ENCODE results near the gene CCDC174.

The CCDC174 gene

GRCh38 chr3:14706096-14706495 lies 54.5 kb downstream of the CCDC174 start:
- no peak for DNase-seq

DNA sequence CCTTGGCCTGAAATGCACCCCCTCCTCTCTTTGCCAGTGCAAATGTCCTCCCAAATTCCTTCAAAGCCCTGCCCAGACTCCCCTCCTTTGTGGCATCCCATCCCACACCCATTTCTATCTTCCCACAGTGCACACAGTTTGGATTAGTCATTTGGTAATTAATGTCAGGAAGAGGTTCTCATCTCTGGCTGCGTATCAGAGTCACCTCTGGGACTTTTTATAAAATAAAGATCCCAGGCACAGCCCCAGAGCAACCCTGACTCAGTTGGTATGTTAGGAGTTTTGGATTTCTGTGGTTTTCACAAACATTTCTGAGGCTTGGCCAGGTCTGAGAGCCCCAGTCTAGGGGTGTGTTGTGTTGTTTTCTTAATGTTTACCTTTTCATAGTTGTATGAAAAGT lies 65.0 kb downstream of the CCDC174 start:
- DNase-seq = no peak

GRCh38 chr3:14717307-14717706 lies 65.7 kb downstream of the CCDC174 start:
- DNase-seq = no peak

DNA sequence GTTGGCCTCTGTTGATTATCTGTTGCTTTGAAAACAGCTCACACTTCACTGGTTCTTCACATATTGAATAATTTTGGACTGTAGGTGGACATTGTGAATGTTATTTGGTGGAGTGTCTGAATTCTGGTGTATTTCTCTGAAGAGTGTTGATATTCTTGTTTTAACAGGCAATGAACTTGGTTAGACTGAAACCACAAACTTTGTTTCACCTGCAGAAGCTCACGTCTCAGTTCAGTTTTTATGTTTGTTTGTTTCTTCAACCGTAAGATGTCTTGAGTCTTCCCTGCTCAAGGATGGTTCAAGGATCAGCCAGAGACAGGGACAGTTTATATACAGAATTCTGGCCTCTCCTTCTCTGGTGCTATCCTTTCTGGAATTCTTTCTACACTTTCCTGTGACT lies 67.0 kb downstream of the CCDC174 start:
- no peak for DNase-seq

- no peak for DNase-seq
Measured at GRCh38 chr3:14719006-14719405, 67.4 kb downstream of the CCDC174 start.

GRCh38 chr3:14721126-14721864 lies 69.7 kb downstream of the CCDC174 start:
- DNase-seq = no peak

All from activated gamma-delta T cell treated with Interleukin-2 at 50 U/mL for 16 hours (primary cell).